ENCODE results near the gene ITGA7.

The ITGA7 gene

GRCh38 chr12:55715833-55716581, 8.3 kb upstream of the ITGA7 start, which contains the start of gene BLOC1S1:
Gene BLOC1S1, plus strand, starts transcription at chr12:55716046. Its CDS starts 6 bp downstream, at chr12:55716052.
- DNase-seq (ENCODE audit: low spot score): peak; percentile 96
- H3K4me3 ChIP-seq (ENCODE audit: severe bottlenecking): peak within 1 kb of the TSS; percentile 59
- H3K9me3 ChIP-seq (ENCODE audit: severe bottlenecking): no peaks in the 10 kb centered on the region
- no peak for TF ChIP-seq CTCF (IDR thresholded peaks at IDR 0.05; ENCODE audit: poor library complexity, severe bottlenecking)
- no peaks in the 10 kb centered on the region for H3K27me3 ChIP-seq (ENCODE audit: insufficient read depth, poor library complexity, severe bottlenecking)
- peak; percentile 70 for ATAC-seq (ENCODE audit: low read depth)
- peaks cover 25% of the 10 kb centered on the region for H3K4me1 ChIP-seq (ENCODE audit: insufficient read depth, poor library complexity, severe bottlenecking)
- H3K27ac ChIP-seq (ENCODE audit: poor library complexity, severe bottlenecking): peak within 1 kb of the TSS; percentile 85
- no peaks in the 10 kb centered on the region for H3K36me3 ChIP-seq (ENCODE audit: low read depth)

DNA sequence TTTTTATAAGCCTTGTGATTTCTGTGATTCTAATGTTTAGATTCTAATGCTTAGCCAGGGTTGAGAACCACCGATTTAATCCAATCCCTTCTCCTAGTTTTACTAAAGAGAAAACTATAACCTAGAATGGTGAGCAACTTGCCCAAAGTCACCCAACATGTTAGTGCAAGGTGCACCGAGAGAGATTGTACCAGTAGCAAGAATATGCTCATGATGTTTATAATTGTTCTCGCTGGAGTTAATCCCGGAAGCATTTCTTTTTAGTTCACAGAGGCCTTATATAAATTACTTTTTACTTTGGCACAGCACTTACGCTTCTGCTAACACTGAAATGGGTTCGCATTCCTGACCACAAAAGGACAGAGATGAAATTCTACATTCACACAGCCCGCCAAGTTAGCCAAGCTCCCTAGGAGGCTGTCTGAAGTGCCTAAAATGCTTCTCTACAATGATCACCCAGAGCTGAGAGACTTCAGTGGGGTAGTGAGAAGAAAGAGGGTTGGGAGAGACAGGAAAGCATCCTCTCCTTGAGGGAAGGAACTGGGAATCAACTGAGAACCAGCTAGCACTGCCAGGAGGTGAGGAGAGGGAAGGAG, 7.6 kb upstream of the ITGA7 start:
- ATAC-seq (ENCODE audit: low read depth): no peak
- Histone ChIP-seq H3K27ac (ENCODE audit: poor library complexity, severe bottlenecking) (peak overlapping the region; percentile 85), H3K27me3 (ENCODE audit: insufficient read depth, poor library complexity, severe bottlenecking) (no peaks in the 10 kb centered on the region), H3K4me3 (ENCODE audit: severe bottlenecking) (peak overlapping the region; percentile 59), H3K4me1 (ENCODE audit: insufficient read depth, poor library complexity, severe bottlenecking) (peaks cover 25% of the 10 kb centered on the region), H3K36me3 (ENCODE audit: low read depth) (no peaks in the 10 kb centered on the region), H3K9me3 (ENCODE audit: severe bottlenecking) (no peaks in the 10 kb centered on the region)
- TF ChIP-seq CTCF (IDR thresholded peaks at IDR 0.05; ENCODE audit: poor library complexity, severe bottlenecking): no peak
- no peak for DNase-seq (ENCODE audit: low spot score)

DNA sequence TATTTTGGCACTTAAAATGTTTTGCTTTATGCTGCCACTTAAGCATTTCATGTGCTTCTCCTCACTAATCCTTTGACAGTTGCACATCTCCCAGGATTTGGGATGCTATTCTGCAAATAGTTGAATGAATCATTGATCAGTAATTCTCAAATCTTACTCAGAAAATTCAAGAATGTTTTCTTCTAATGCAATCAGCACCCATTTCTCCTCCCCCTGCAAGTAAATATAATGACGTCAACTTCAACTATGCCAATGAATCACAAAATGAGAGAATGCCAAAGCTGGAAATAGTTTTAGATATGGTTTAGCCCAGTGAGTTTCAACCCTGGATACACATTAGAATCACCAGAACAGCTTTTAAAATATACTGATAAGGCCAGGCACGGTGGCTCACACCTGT, 6.0 kb upstream of the ITGA7 start:
- Histone ChIP-seq H3K9me3 (ENCODE audit: severe bottlenecking) (no peaks in the 10 kb centered on the region), H3K27me3 (ENCODE audit: insufficient read depth, poor library complexity, severe bottlenecking) (peaks cover 7% of the 10 kb centered on the region), H3K36me3 (ENCODE audit: low read depth) (no peaks in the 10 kb centered on the region), H3K4me1 (ENCODE audit: insufficient read depth, poor library complexity, severe bottlenecking) (peaks cover 25% of the 10 kb centered on the region), H3K27ac (ENCODE audit: poor library complexity, severe bottlenecking) (peak overlapping the region; percentile 39), H3K4me3 (ENCODE audit: severe bottlenecking) (no peak overlapping the region)
- no peak for DNase-seq (ENCODE audit: low spot score)
- no peak for TF ChIP-seq CTCF (IDR thresholded peaks at IDR 0.05; ENCODE audit: poor library complexity, severe bottlenecking)
- peak; percentile 2; the same call in 1 of the 3 replicates for ATAC-seq (ENCODE audit: low read depth)

- ATAC-seq (ENCODE audit: low read depth): no peak
- Histone ChIP-seq H3K36me3 (ENCODE audit: low read depth) (no peaks in the 10 kb centered on the region), H3K27me3 (ENCODE audit: insufficient read depth, poor library complexity, severe bottlenecking) (peaks cover 12% of the 10 kb centered on the region), H3K4me1 (ENCODE audit: insufficient read depth, poor library complexity, severe bottlenecking) (peaks cover 22% of the 10 kb centered on the region), H3K4me3 (ENCODE audit: severe bottlenecking) (no peak overlapping the region), H3K27ac (ENCODE audit: poor library complexity, severe bottlenecking) (no peak overlapping the region), H3K9me3 (ENCODE audit: severe bottlenecking) (no peaks in the 10 kb centered on the region)
- TF ChIP-seq CTCF (IDR thresholded peaks at IDR 0.05; ENCODE audit: poor library complexity, severe bottlenecking): no peak
- DNase-seq (ENCODE audit: low spot score): no peak
Observed at GRCh38 chr12:55712700-55713415, 5.2 kb upstream of the ITGA7 start.
